ENCODE data around the gene FZD2.

GRCh38 chr17:44556166-44556831 lies 985 bp upstream of the FZD2 start:
- TF ChIP-seq GATA3 (IDR thresholded peaks at IDR 0.05; ENCODE audit: low read depth, low read length), result no peak
- TF ChIP-seq GATA2 (IDR thresholded peaks at IDR 0.05; ENCODE audit: low read depth, low read length), result no peak

Data from SH-SY5Y (cell line).